ENCODE measurements around the gene SHISA9.

The SHISA9 gene

DNA sequence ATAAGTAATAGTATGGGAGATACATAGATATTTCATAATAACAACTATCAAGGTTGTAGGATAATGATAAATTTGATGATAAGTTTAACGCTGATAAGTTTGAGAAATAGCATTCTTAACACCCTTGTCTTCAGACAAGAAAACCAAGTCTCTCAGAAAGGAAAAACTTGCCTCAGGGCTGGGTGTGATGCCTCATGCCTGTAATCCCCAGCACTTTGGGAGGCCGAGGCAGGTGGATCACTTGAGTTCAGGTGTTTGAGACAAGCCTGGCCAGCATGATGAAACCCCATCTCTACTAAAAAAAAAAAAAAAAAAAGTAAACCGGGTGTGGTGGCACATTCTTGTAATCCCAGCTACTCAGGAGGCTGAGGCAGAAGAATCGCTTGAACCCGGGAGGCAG lies 90.7 kb downstream of the SHISA9 start:
- H3K9ac ChIP-seq (ENCODE audit: low read length), result no peak overlapping the region
- TF ChIP-seq EZH2phosphoT487 (IDR thresholded peaks at IDR 0.05; ENCODE audit: low read depth) (no peak), CTCF (IDR thresholded peaks at IDR 0.05; ENCODE audit: low read depth, low read length) (no peak)
- no peaks in the 10 kb centered on the region for H3K79me2 ChIP-seq (ENCODE audit: low read length)
- no peaks in the 10 kb centered on the region for H3K9me3 ChIP-seq (ENCODE audit: insufficient read depth, low read length)
- no peak overlapping the region for H3K4me2 ChIP-seq (ENCODE audit: low read length)
- H3K36me3 ChIP-seq (replicated peaks; ENCODE audit: low read depth, low read length), result no peaks in the 10 kb centered on the region
- no peaks in the 10 kb centered on the region for H4K20me1 ChIP-seq (ENCODE audit: insufficient read depth, low read length)
- H3K4me1 ChIP-seq (ENCODE audit: low read length), result no peaks in the 10 kb centered on the region
- H3K27ac ChIP-seq (ENCODE audit: low read length), result no peak overlapping the region
- no peak overlapping the region for H2AFZ ChIP-seq (ENCODE audit: low read depth, low read length)
- no peak overlapping the region for H3K4me3 ChIP-seq (ENCODE audit: low read length)
- no peaks in the 10 kb centered on the region for H3K27me3 ChIP-seq (ENCODE audit: low read depth, low read length)

DNA sequence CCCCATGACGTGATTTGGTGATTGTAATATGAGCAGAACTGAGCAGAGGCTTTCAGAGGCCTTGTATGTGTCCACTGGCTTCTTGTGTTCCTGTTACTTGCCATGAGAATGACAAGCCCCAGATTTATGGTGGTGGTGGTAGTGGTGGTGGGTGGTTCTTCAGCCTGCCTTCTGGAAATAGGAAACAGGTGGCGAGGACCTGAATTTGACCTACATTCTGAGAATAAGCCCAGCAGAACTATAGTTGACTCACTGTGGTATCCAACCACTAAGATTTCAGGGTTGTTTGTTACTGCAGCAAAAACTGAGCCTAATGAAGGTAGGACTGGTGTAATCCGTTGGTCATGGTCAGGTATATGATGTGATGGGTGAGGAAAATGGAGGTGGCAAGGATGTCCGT lies 93.0 kb downstream of the SHISA9 start:
- no peaks in the 10 kb centered on the region for H3K27me3 ChIP-seq (ENCODE audit: low read depth, low read length)
- no peak overlapping the region for H2AFZ ChIP-seq (ENCODE audit: low read depth, low read length)
- no peaks in the 10 kb centered on the region for H3K9me3 ChIP-seq (ENCODE audit: insufficient read depth, low read length)
- TF ChIP-seq CTCF (IDR thresholded peaks at IDR 0.05; ENCODE audit: low read depth, low read length) (no peak), EZH2phosphoT487 (IDR thresholded peaks at IDR 0.05; ENCODE audit: low read depth) (no peak)
- no peaks in the 10 kb centered on the region for H4K20me1 ChIP-seq (ENCODE audit: insufficient read depth, low read length)
- no peak overlapping the region for H3K9ac ChIP-seq (ENCODE audit: low read length)
- no peaks in the 10 kb centered on the region for H3K79me2 ChIP-seq (ENCODE audit: low read length)
- H3K4me3 ChIP-seq (ENCODE audit: low read length), result no peak overlapping the region
- H3K4me1 ChIP-seq (ENCODE audit: low read length), result no peaks in the 10 kb centered on the region
- H3K36me3 ChIP-seq (replicated peaks; ENCODE audit: low read depth, low read length), result no peaks in the 10 kb centered on the region
- no peak overlapping the region for H3K4me2 ChIP-seq (ENCODE audit: low read length)
- no peak overlapping the region for H3K27ac ChIP-seq (ENCODE audit: low read length)

DNA sequence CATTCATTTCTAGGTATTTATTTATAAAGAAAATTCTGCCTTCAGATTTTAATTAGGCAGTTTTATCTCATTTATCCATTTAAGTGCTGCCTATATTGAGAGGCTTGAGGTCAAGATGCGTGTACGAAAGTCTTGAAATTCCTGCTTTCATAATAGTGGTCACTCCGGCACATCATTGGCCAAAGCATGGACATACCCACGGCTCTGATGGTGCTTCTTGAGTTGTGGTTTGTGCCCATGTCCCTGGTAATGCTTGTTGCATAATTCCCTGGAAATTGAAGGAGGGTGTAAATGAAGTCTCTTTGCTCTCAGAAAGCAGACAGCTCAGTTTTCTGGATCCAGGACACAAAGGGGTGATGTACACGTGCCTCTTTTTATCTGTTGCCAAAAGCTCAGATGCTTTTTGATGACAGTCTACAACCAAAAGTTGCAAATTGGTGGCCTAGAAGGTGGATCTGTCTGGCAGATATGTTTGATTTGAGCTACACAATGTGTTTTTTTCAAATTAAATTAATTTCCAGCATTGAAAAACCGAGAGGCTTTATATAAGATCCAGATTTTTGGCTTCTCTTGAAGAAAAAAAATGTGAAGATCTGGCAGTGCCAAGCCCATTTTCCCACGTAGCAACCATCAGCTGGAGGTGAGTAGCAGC lies 94.4 kb downstream of the SHISA9 start:
- Histone ChIP-seq H3K27ac (ENCODE audit: low read length) (no peak overlapping the region), H3K9me3 (ENCODE audit: insufficient read depth, low read length) (no peaks in the 10 kb centered on the region), H3K27me3 (ENCODE audit: low read depth, low read length) (no peaks in the 10 kb centered on the region), H3K79me2 (ENCODE audit: low read length) (no peaks in the 10 kb centered on the region), H3K36me3 (replicated peaks; ENCODE audit: low read depth, low read length) (no peaks in the 10 kb centered on the region), H3K4me1 (ENCODE audit: low read length) (no peaks in the 10 kb centered on the region), H2AFZ (ENCODE audit: low read depth, low read length) (no peak overlapping the region), H3K4me2 (ENCODE audit: low read length) (no peak overlapping the region), H3K4me3 (ENCODE audit: low read length) (no peak overlapping the region), H3K9ac (ENCODE audit: low read length) (no peak overlapping the region), H4K20me1 (ENCODE audit: insufficient read depth, low read length) (no peaks in the 10 kb centered on the region)
- TF ChIP-seq EZH2phosphoT487 (IDR thresholded peaks at IDR 0.05; ENCODE audit: low read depth) (no peak), CTCF (IDR thresholded peaks at IDR 0.05; ENCODE audit: low read depth, low read length) (no peak)

DNA sequence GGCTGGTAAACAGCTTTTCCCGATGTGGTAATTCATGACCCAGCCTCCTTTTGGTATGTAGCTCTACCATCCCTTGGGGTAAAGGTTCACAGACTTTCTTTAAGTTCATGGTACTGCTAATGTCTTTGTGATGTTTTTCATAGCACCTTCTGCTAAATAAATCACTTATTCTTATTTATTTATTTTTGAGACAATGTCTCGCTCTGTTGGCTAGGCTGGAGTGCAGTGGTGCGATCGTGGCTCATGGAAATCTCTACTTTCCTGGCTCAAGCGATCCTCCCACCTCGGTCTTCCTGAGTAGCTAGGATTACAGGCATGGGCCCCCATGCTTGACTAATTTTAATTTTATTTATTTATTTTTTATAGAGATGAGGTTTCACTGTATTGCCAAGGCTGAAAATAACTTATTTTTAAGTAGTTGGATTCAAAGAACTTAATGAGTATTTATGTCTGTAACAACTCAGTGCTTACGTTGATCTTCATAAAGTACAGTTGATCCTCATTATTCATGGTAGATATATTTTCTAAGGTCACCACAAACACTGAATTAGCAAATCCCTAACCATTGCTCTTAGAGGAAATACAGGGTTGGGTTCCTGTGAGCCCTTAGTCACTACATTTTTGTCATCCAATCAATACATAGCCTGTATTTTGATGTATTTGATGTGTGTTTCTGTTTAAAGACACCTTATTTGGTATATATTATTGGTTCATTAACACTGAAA lies 97.1 kb downstream of the SHISA9 start:
- no peak overlapping the region for H3K9ac ChIP-seq (ENCODE audit: low read length)
- no peak overlapping the region for H3K4me3 ChIP-seq (ENCODE audit: low read length)
- no peaks in the 10 kb centered on the region for H3K4me1 ChIP-seq (ENCODE audit: low read length)
- H4K20me1 ChIP-seq (ENCODE audit: insufficient read depth, low read length), result no peaks in the 10 kb centered on the region
- no peaks in the 10 kb centered on the region for H3K27me3 ChIP-seq (ENCODE audit: low read depth, low read length)
- H3K79me2 ChIP-seq (ENCODE audit: low read length), result no peaks in the 10 kb centered on the region
- TF ChIP-seq CTCF (IDR thresholded peaks at IDR 0.05; ENCODE audit: low read depth, low read length) (no peak), EZH2phosphoT487 (IDR thresholded peaks at IDR 0.05; ENCODE audit: low read depth) (no peak)
- no peak overlapping the region for H3K27ac ChIP-seq (ENCODE audit: low read length)
- no peaks in the 10 kb centered on the region for H3K9me3 ChIP-seq (ENCODE audit: insufficient read depth, low read length)
- no peak overlapping the region for H3K4me2 ChIP-seq (ENCODE audit: low read length)
- no peaks in the 10 kb centered on the region for H3K36me3 ChIP-seq (replicated peaks; ENCODE audit: low read depth, low read length)
- H2AFZ ChIP-seq (ENCODE audit: low read depth, low read length), result no peak overlapping the region
